ENCODE data around the gene IRAK1. TPM values are rescaled to one million over a fixed set of nuclear protein-coding genes. Genes with fewer than 3 reads are reported as not detected.

IRAK1 gene
- total and polyA plus RNA-seq, 10 of the 15 experiments (the other 5 are each of a cell fraction or from before 2014, with no cell fraction given) = 4.2 to 136 (median 39.5) TPM

DNA sequence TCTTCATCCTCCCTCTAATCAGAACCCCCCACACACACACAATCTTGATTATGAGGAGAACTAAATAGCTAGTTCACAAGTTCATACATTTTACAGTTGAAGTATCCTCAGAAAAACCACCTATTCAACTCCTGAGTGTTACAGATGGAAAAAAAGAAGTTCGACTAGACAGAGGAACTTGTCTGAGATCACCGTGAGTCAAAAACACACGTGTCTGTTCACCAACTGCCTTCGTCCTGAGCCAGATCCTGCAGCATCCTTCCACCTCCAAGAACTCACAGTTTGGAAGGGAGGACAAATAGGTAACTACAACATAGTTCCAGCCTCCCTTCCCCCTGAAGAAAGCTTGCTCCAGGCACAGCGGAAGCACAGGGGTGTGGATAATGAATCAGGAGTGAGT, 19.0 kb upstream of the IRAK1 start:
- no peak for ATAC-seq
- DNase-seq (ENCODE audit: low read depth, low spot score) = no peak
- H2AFZ ChIP-seq (ENCODE audit: control insufficient read depth, low read depth, low read length) = no peak overlapping the region
- ChIA-PET POLR2A (no interaction called here), CTCF (interaction anchor here (1.4 kb wide), 1 partner anchor 25 kb away, joined by 3 read pairs; no protein-coding TSS in a partner anchor), SMC1A (ENCODE audit: uncharacterized antibody, unreplicated experiment) (interaction anchor here (1.9 kb wide), 1 partner anchor 18 kb away, joined by 4 read pairs; no protein-coding TSS in a partner anchor), RAD21 (ENCODE audit: unreplicated experiment) (no interaction called here)
- no peak overlapping the region for H3K27ac ChIP-seq (ENCODE audit: control insufficient read depth, insufficient read depth)
- intact Hi-C loops (cut with micrococcal nuclease; ENCODE audit: unreplicated experiment) (no loop called here), in situ Hi-C loops (cut with MboI) (no loop called here)
- no peak overlapping the region for H3K4me3 ChIP-seq
- no peak overlapping the region for H3K9ac ChIP-seq (ENCODE audit: control insufficient read depth, insufficient read depth, low read length)
- H3K27me3 ChIP-seq (replicated peaks in 1 of 2; ENCODE audit: control insufficient read depth in 2 of 2, insufficient read depth in 2 of 2, low read length in 1 of 2) = no peaks in the 10 kb centered on the region
- H3K9me3 ChIP-seq (replicated peaks; ENCODE audit: control insufficient read depth, insufficient read depth, low read length) = no peaks in the 10 kb centered on the region
- no peaks in the 10 kb centered on the region for H3K79me2 ChIP-seq (ENCODE audit: control insufficient read depth, insufficient read depth, low read length)
- H3K4me2 ChIP-seq (ENCODE audit: control insufficient read depth, insufficient read depth) = no peak overlapping the region
- no TSS peak for BruUV-seq (replicated peaks)
- no peaks in the 10 kb centered on the region; a peak in 3 of 4 replicates for H3K36me3 ChIP-seq (ENCODE audit: control insufficient read depth in 2 of 2, insufficient read depth in 2 of 2, low read length in 1 of 2)
- WGBS (ENCODE audit: insufficient coverage, insufficient replicate concordance, low lambda C conversion rate, missing lambda C conversion rate) = 35% methylated on average over 5 of the region's 5 CpGs
- H4K20me1 ChIP-seq (ENCODE audit: control insufficient read depth, insufficient read depth) = no peaks in the 10 kb centered on the region
- no peak for FAIRE-seq
- H3K4me1 ChIP-seq (ENCODE audit: control insufficient read depth, insufficient read depth, low read length) = no peaks in the 10 kb centered on the region
- TF ChIP-seq, protein P1, sequence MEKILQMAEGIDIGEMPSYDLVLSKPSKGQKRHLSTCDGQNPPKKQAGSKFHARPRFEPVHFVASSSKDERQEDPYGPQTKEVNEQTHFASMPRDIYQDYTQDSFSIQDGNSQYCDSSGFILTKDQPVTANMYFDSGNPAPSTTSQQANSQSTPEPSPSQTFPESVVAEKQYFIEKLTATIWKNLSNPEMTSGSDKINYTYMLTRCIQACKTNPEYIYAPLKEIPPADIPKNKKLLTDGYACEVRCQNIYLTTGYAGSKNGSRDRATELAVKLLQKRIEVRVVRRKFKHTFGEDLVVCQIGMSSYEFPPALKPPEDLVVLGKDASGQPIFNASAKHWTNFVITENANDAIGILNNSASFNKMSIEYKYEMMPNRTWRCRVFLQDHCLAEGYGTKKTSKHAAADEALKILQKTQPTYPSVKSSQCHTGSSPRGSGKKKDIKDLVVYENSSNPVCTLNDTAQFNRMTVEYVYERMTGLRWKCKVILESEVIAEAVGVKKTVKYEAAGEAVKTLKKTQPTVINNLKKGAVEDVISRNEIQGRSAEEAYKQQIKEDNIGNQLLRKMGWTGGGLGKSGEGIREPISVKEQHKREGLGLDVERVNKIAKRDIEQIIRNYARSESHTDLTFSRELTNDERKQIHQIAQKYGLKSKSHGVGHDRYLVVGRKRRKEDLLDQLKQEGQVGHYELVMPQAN (conservative IDR thresholded peaks at IDR 0.05) = no peak
- TF ChIP-seq, protein P2, sequence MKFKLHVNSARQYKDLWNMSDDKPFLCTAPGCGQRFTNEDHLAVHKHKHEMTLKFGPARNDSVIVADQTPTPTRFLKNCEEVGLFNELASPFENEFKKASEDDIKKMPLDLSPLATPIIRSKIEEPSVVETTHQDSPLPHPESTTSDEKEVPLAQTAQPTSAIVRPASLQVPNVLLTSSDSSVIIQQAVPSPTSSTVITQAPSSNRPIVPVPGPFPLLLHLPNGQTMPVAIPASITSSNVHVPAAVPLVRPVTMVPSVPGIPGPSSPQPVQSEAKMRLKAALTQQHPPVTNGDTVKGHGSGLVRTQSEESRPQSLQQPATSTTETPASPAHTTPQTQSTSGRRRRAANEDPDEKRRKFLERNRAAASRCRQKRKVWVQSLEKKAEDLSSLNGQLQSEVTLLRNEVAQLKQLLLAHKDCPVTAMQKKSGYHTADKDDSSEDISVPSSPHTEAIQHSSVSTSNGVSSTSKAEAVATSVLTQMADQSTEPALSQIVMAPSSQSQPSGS (IDR thresholded peaks at IDR 0.05; ENCODE audit: low read length) = no peak
- TF ChIP-seq, protein P3, sequence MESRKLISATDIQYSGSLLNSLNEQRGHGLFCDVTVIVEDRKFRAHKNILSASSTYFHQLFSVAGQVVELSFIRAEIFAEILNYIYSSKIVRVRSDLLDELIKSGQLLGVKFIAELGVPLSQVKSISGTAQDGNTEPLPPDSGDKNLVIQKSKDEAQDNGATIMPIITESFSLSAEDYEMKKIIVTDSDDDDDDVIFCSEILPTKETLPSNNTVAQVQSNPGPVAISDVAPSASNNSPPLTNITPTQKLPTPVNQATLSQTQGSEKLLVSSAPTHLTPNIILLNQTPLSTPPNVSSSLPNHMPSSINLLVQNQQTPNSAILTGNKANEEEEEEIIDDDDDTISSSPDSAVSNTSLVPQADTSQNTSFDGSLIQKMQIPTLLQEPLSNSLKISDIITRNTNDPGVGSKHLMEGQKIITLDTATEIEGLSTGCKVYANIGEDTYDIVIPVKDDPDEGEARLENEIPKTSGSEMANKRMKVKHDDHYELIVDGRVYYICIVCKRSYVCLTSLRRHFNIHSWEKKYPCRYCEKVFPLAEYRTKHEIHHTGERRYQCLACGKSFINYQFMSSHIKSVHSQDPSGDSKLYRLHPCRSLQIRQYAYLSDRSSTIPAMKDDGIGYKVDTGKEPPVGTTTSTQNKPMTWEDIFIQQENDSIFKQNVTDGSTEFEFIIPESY (IDR thresholded peaks at IDR 0.05) = no peak
- TF ChIP-seq HDAC6 (IDR thresholded peaks at IDR 0.05; ENCODE audit: unreplicated experiment) (no peak), EZH2 (IDR thresholded peaks at IDR 0.05; ENCODE audit: borderline replicate concordance, control insufficient read depth, low read depth, low read length) (no peak), SUZ12 (IDR thresholded peaks at IDR 0.05; ENCODE audit: unreplicated experiment) (no peak), RAD51 (IDR thresholded peaks at IDR 0.05) (no peak), PAX5 (IDR thresholded peaks at IDR 0.05; ENCODE audit: borderline replicate concordance, low read depth, low read length) (no peak), NR2C2 (IDR thresholded peaks at IDR 0.05; ENCODE audit: borderline replicate concordance, control insufficient read depth, insufficient read length, low read depth) (no peak), MEF2A (IDR thresholded peaks at IDR 0.05; ENCODE audit: insufficient read depth, low read depth, low read length) (no peak), JUNB (IDR thresholded peaks at IDR 0.05) (no peak), RBBP5 (conservative IDR thresholded peaks at IDR 0.05) (no peak), SPI1 (IDR thresholded peaks at IDR 0.05; ENCODE audit: borderline replicate concordance, insufficient read depth, low read depth, low read length) (no peak)
- TF ChIP-seq, protein P4, sequence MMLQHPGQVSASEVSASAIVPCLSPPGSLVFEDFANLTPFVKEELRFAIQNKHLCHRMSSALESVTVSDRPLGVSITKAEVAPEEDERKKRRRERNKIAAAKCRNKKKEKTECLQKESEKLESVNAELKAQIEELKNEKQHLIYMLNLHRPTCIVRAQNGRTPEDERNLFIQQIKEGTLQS (IDR thresholded peaks at IDR 0.05; ENCODE audit: borderline replicate concordance, extremely low read depth, low read depth, low read length) = no peak
- TF ChIP-seq, protein P5, sequence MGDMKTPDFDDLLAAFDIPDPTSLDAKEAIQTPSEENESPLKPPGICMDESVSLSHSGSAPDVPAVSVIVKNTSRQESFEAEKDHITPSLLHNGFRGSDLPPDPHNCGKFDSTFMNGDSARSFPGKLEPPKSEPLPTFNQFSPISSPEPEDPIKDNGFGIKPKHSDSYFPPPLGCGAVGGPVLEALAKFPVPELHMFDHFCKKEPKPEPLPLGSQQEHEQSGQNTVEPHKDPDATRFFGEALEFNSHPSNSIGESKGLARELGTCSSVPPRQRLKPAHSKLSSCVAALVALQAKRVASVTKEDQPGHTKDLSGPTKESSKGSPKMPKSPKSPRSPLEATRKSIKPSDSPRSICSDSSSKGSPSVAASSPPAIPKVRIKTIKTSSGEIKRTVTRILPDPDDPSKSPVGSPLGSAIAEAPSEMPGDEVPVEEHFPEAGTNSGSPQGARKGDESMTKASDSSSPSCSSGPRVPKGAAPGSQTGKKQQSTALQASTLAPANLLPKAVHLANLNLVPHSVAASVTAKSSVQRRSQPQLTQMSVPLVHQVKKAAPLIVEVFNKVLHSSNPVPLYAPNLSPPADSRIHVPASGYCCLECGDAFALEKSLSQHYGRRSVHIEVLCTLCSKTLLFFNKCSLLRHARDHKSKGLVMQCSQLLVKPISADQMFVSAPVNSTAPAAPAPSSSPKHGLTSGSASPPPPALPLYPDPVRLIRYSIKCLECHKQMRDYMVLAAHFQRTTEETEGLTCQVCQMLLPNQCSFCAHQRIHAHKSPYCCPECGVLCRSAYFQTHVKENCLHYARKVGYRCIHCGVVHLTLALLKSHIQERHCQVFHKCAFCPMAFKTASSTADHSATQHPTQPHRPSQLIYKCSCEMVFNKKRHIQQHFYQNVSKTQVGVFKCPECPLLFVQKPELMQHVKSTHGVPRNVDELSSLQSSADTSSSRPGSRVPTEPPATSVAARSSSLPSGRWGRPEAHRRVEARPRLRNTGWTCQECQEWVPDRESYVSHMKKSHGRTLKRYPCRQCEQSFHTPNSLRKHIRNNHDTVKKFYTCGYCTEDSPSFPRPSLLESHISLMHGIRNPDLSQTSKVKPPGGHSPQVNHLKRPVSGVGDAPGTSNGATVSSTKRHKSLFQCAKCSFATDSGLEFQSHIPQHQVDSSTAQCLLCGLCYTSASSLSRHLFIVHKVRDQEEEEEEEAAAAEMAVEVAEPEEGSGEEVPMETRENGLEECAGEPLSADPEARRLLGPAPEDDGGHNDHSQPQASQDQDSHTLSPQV (IDR thresholded peaks at IDR 0.05) = no peak
